Uterus (tissue), 2 donors: ENCODE results near the gene PHF12.

Experiments
- CTCF ChIP-seq, 4 experiments: fragments of 200-600 bp in 2 of 4; fragments of 450-650 bp in 2 of 4; sonication (generic) in 2 of 4; IDR thresholded peaks; one replicate each; pipeline ENCODE4 v1.5.1; 2016 to 2019; ENCODE audit warnings: antibody characterized with exemption in 4 of 4, mild to moderate bottlenecking in 2 of 4, moderate library complexity in 1 of 4
- POLR2A ChIP-seq, 2 donors: fragments of 450-650 bp; IDR thresholded peaks; one replicate each; pipeline ENCODE4 v1.6.1; 2016; ENCODE audit warnings: antibody characterized with exemption in 2 of 2, mild to moderate bottlenecking in 1 of 2, moderate library complexity in 1 of 2

- TF ChIP-seq CTCF (IDR thresholded peaks at IDR 0.05) (no peak), POLR2A (IDR thresholded peaks at IDR 0.05) (no peak)
Observed at GRCh38 chr17:28975031-28975430, 23.7 kb upstream of the PHF12 start.
